H9 (cell line): ENCODE data around the gene KDR. TPM values are rescaled to one million over a fixed set of nuclear protein-coding genes. Genes with fewer than 3 reads are reported as not detected.

Source experiments
- DNase-seq: peaks from one replicate; pipeline ENCODE4 v3.0.0-alpha.2; 2017
- H2AFZ ChIP-seq: one replicate; pipeline ENCODE4 v1.6.1; 2013; ENCODE audit warnings: mild to moderate bottlenecking, low read length, control low read depth, moderate library complexity
- H2AK5ac ChIP-seq: 2 replicates; pipeline ENCODE4 v1.6.1; 2013; ENCODE audit warnings: low read length, control low read depth, mixed read lengths; ENCODE audit not compliant: insufficient read length
- H2BK120ac ChIP-seq: one replicate; pipeline ENCODE4 v1.6.1; 2013; ENCODE audit warnings: low read depth, mild to moderate bottlenecking, low read length, control low read depth, inconsistent platforms; ENCODE audit not compliant: poor library complexity, severe bottlenecking
- H2BK12ac ChIP-seq: 2 replicates; pipeline ENCODE4 v1.6.1; 2013; ENCODE audit warnings: low read length, control low read depth, mixed read lengths, low read depth; ENCODE audit not compliant: insufficient read length
- H2BK15ac ChIP-seq: 2 replicates; pipeline ENCODE4 v1.6.1; 2013; ENCODE audit warnings: low read depth, low read length, control low read depth
- H2BK20ac ChIP-seq: one replicate; pipeline ENCODE4 v1.6.1; 2013; ENCODE audit warnings: low read depth, mild to moderate bottlenecking, low read length, control low read depth, inconsistent platforms; ENCODE audit not compliant: poor library complexity, severe bottlenecking
- H2BK5ac ChIP-seq: 2 replicates; pipeline ENCODE4 v1.6.1; 2013; ENCODE audit warnings: low read length, control low read depth, mixed read lengths; ENCODE audit not compliant: insufficient read length
- H3K14ac ChIP-seq: 2 replicates; pipeline ENCODE4 v1.6.1; 2013; ENCODE audit warnings: low read length, control low read depth; ENCODE audit not compliant: insufficient read depth
- H3K18ac ChIP-seq: 2 replicates; pipeline ENCODE4 v1.6.1; 2013; ENCODE audit warnings: low read depth, mild to moderate bottlenecking, mixed read lengths, low read length, control low read depth; ENCODE audit not compliant: insufficient read length
- H3K23ac ChIP-seq: 2 replicates; pipeline ENCODE4 v1.6.1; 2013; ENCODE audit warnings: low read length, control low read depth, mixed read lengths, low read depth; ENCODE audit not compliant: insufficient read length
- H3K23me2 ChIP-seq: 2 replicates; pipeline ENCODE4 v1.6.1; 2013; ENCODE audit warnings: low read depth, mild to moderate bottlenecking, mixed read lengths, low read length, control low read depth; ENCODE audit not compliant: insufficient read length, poor library complexity, severe bottlenecking
- H3K27ac ChIP-seq: 2 replicates; pipeline ENCODE4 v1.5.1; 2013; ENCODE audit warnings: low read length, control low read depth, mixed read lengths, low read depth; ENCODE audit not compliant: insufficient read length
- H3K27me3 ChIP-seq: 2 replicates; pipeline ENCODE4 v1.6.1; 2013; ENCODE audit warnings: low read length, control low read depth, inconsistent platforms; ENCODE audit not compliant: insufficient read depth
- H3K4ac ChIP-seq: 2 replicates; pipeline ENCODE4 v1.6.1; 2013; ENCODE audit warnings: low read depth, mild to moderate bottlenecking, control low read depth, inconsistent platforms, low read length, moderate library complexity
- H3K4me1 ChIP-seq: 2 replicates; pipeline ENCODE4 v1.6.1; 2013; ENCODE audit warnings: low read length, control low read depth, inconsistent platforms; ENCODE audit not compliant: insufficient read depth
- H3K4me2 ChIP-seq: 2 replicates; pipeline ENCODE4 v1.6.1; 2013; ENCODE audit warnings: low read length, control low read depth, mixed read lengths; ENCODE audit not compliant: insufficient read length, insufficient read depth
- H3K56ac ChIP-seq: 2 replicates; pipeline ENCODE4 v1.6.1; 2013; ENCODE audit warnings: low read depth, mild to moderate bottlenecking, mixed read lengths, low read length, control low read depth; ENCODE audit not compliant: insufficient read length
- H3K79me1 ChIP-seq: 2 replicates; pipeline ENCODE4 v1.6.1; 2013; ENCODE audit warnings: low read depth, mild to moderate bottlenecking, moderate library complexity, low read length, control low read depth, inconsistent platforms; ENCODE audit not compliant: insufficient read depth, poor library complexity, severe bottlenecking
- H3K79me2 ChIP-seq: 2 replicates; pipeline ENCODE4 v1.6.1; 2013; ENCODE audit warnings: low read length, control low read depth, inconsistent platforms; ENCODE audit not compliant: insufficient read depth
- H3K9ac ChIP-seq: 2 replicates; pipeline ENCODE4 v1.6.1; 2013; ENCODE audit warnings: low read length, control low read depth, mixed read lengths; ENCODE audit not compliant: insufficient read length; ENCODE audit errors: extremely low read depth
- H3K9me3 ChIP-seq: one replicate; pipeline ENCODE4 v1.6.1; 2013; ENCODE audit warnings: low read depth, low read length, inconsistent platforms; ENCODE audit not compliant: control insufficient read depth
- H3T11ph ChIP-seq: one replicate; pipeline ENCODE4 v1.6.1; 2013; ENCODE audit warnings: mild to moderate bottlenecking, low read length, control low read depth, inconsistent platforms
- H4K20me1 ChIP-seq: one replicate; pipeline ENCODE4 v1.6.1; 2013; ENCODE audit not compliant: control insufficient read depth, insufficient read length, insufficient read depth
- H4K5ac ChIP-seq: 2 replicates; pipeline ENCODE4 v1.6.1; 2013; ENCODE audit warnings: low read depth, mild to moderate bottlenecking, mixed read lengths, low read length, control low read depth; ENCODE audit not compliant: insufficient read length
- H4K8ac ChIP-seq: replicated peaks from 2 replicates; pipeline ENCODE4 v1.6.1; 2013; ENCODE audit warnings: low read length, control low read depth, mixed read lengths, low read depth; ENCODE audit not compliant: insufficient read length
- H4K91ac ChIP-seq: 2 replicates; pipeline ENCODE4 v1.6.1; 2013; ENCODE audit warnings: low read depth, mild to moderate bottlenecking, moderate library complexity, mixed read lengths, low read length, control low read depth; ENCODE audit not compliant: insufficient read length
- H3K27ac Mint-ChIP-seq, 3 experiments: 2 replicates in 2 of 3; 3 replicates in 1 of 3; pipeline ENCODE4 v1.8.0; 2020 to 2021; ENCODE audit warnings: mixed read lengths in 3 of 3, mild to moderate bottlenecking in 1 of 3, moderate library complexity in 1 of 3
- H3K27me3 Mint-ChIP-seq: 2 replicates; pipeline ENCODE4 v1.8.0; 2021; ENCODE audit warnings: low read depth, mild to moderate bottlenecking, moderate library complexity, mixed read lengths
- H3K36me3 Mint-ChIP-seq, 3 experiments: 2 replicates in 2 of 3; 3 replicates in 1 of 3; pipeline ENCODE4 v1.8.0; 2020 to 2021; ENCODE audit warnings: low read depth in 3 of 3, mixed read lengths in 3 of 3; ENCODE audit not compliant: insufficient read depth in 1 of 3
- H3K4me1 Mint-ChIP-seq, 2 experiments: 2 replicates each; pipeline ENCODE4 v1.8.0; 2020; ENCODE audit warnings: mixed read lengths in 2 of 2
- H3K4me3 Mint-ChIP-seq, 2 experiments: 2 replicates in 1 of 2; 3 replicates in 1 of 2; pipeline ENCODE4 v1.8.0; 2020 to 2021; ENCODE audit warnings: mild to moderate bottlenecking in 2 of 2, mixed read lengths in 2 of 2, moderate library complexity in 1 of 2
- H3K9me3 Mint-ChIP-seq, 2 experiments: 2 replicates in 1 of 2; 3 replicates in 1 of 2; pipeline ENCODE4 v1.8.0; 2020; ENCODE audit warnings: mild to moderate bottlenecking in 2 of 2, mixed read lengths in 2 of 2, moderate library complexity in 1 of 2
- CTCF ChIP-seq: fragments of 200-600 bp; sonication (generic); conservative IDR thresholded peaks from 3 replicates; pipeline ENCODE4 v1.8.0; 2021; ENCODE audit warnings: antibody characterized with exemption, mild to moderate bottlenecking
- WGBS: extraction: QIAGEN DNeasy Blood & Tissue Kit; methylation state at CpG from one replicate; pipeline ENCODE4 v1.1.7; 2013; ENCODE audit warnings: missing lambda C conversion rate, low lambda C conversion rate, mixed read lengths; ENCODE audit not compliant: insufficient read length; ENCODE audit errors: extremely low coverage; 5-methylcytosine and 5-hydroxymethylcytosine counted together
- total RNA-seq: library from RNA; stranded (reverse); gene quantifications from 2 replicates; pipeline ENCODE4 v1.2.1, GENCODE V29; 2021

KDR gene
- total RNA-seq, 1 experiment from 2014 or later: 51.4 TPM

GRCh38 chr4:55143858-55144257 is 18.5 kb upstream of the KDR start:
- H3K23ac ChIP-seq: no peak overlapping the region
- H3K9ac ChIP-seq: no peak overlapping the region
- H4K91ac ChIP-seq: no peak overlapping the region
- no peak overlapping the region for H4K8ac ChIP-seq
- H2BK5ac ChIP-seq: no peak overlapping the region
- H4K20me1 ChIP-seq: no peaks in the 10 kb centered on the region
- no peaks in the 10 kb centered on the region for H3K27me3 ChIP-seq
- no peaks in the 10 kb centered on the region for H3K79me1 ChIP-seq
- peaks cover 0 to 5% of the 10 kb centered on the region in 2 experiments; a peak in 1 of 4 replicates for H3K4me1 Mint-ChIP-seq
- no peaks in the 10 kb centered on the region for H3K4me1 ChIP-seq
- WGBS: no CpG with 5 or more reads among the region's 2 CpGs
- no peaks in the 10 kb centered on the region for H3K9me3 ChIP-seq
- no peaks in the 10 kb centered on the region for H3K27me3 Mint-ChIP-seq
- no peak overlapping the region for H3K4me2 ChIP-seq
- H3K18ac ChIP-seq: no peak overlapping the region
- no peak overlapping the region for H3K56ac ChIP-seq
- H3K36me3 Mint-ChIP-seq: no peaks in the 10 kb centered on the region
- H3T11ph ChIP-seq: no peak overlapping the region
- H2BK120ac ChIP-seq: no peak overlapping the region
- no peaks in the 10 kb centered on the region for H3K23me2 ChIP-seq
- no peak overlapping the region for H2AFZ ChIP-seq
- H2BK15ac ChIP-seq: no peak overlapping the region
- no peak overlapping the region for H3K14ac ChIP-seq
- no peak overlapping the region for H3K4me3 Mint-ChIP-seq
- H4K5ac ChIP-seq: no peak overlapping the region
- no peak overlapping the region for H3K27ac Mint-ChIP-seq
- H3K4ac ChIP-seq: no peak overlapping the region
- H3K79me2 ChIP-seq: no peaks in the 10 kb centered on the region
- DNase-seq: no peak
- no peak; the same call in 2 of the 3 replicates for TF ChIP-seq CTCF
- H3K27ac ChIP-seq: no peak overlapping the region
- H3K9me3 Mint-ChIP-seq: no peaks in the 10 kb centered on the region
- H2AK5ac ChIP-seq: no peak overlapping the region
- H2BK20ac ChIP-seq: no peak overlapping the region
- H2BK12ac ChIP-seq: no peak overlapping the region
